ENCODE results near the gene PTS.
A peak's percentile ranks its signal among the peaks of the same experiment; 100 is the strongest.

PTS gene

DNA sequence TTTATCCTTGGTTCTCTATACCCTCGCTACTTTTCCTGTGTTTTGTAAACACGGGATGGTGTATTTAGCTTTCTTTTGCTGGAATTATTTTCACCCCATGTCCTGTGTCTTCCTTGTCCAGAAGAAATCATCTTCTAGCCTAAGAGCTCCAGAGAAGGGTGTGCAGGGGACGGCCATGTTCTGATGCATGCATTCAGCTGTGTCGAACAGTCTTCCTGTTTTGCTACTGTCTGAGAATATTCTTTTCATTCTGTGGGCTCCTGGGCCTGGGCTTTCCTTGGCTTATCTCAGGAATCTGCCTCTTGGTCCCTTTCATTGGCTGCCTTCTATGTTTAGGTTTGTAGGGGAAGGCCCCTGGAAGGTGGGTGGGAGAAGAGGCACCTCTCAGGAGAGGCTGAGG lies 45.0 kb downstream of the PTS start:
- no peak for DNase-seq (ENCODE audit: low read depth)
- H3K4me3 ChIP-seq (ENCODE audit: low read length) = no peak overlapping the region
- TF ChIP-seq, protein P1, sequence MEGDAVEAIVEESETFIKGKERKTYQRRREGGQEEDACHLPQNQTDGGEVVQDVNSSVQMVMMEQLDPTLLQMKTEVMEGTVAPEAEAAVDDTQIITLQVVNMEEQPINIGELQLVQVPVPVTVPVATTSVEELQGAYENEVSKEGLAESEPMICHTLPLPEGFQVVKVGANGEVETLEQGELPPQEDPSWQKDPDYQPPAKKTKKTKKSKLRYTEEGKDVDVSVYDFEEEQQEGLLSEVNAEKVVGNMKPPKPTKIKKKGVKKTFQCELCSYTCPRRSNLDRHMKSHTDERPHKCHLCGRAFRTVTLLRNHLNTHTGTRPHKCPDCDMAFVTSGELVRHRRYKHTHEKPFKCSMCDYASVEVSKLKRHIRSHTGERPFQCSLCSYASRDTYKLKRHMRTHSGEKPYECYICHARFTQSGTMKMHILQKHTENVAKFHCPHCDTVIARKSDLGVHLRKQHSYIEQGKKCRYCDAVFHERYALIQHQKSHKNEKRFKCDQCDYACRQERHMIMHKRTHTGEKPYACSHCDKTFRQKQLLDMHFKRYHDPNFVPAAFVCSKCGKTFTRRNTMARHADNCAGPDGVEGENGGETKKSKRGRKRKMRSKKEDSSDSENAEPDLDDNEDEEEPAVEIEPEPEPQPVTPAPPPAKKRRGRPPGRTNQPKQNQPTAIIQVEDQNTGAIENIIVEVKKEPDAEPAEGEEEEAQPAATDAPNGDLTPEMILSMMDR (conservative IDR thresholded peaks at IDR 0.05; ENCODE audit: low read length) = no peak

DNA sequence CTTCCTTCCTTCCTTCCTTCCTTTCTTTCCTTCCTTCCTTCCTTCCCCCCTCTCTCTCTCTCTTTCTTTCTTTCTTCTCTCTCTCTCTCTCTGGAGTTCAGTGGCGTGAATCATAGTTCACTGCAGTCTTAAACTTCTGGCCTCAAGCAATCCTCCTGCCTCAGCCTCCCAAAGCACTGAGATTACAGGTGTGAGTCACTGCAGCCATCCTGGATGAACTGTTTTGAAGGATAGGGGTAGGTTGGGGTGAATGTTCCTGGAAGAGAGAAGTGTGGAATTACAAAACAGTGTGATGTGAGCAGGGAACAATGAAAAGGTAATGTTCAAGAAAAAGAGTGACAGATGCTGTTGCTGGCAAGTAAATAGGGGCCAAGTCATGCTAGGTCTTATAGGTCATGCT lies 46.8 kb downstream of the PTS start:
- no peak for DNase-seq (ENCODE audit: low read depth)
- no peak overlapping the region for H3K4me3 ChIP-seq (ENCODE audit: low read length)
- TF ChIP-seq, protein P1 (conservative IDR thresholded peaks at IDR 0.05; ENCODE audit: low read length) = no peak

DNA sequence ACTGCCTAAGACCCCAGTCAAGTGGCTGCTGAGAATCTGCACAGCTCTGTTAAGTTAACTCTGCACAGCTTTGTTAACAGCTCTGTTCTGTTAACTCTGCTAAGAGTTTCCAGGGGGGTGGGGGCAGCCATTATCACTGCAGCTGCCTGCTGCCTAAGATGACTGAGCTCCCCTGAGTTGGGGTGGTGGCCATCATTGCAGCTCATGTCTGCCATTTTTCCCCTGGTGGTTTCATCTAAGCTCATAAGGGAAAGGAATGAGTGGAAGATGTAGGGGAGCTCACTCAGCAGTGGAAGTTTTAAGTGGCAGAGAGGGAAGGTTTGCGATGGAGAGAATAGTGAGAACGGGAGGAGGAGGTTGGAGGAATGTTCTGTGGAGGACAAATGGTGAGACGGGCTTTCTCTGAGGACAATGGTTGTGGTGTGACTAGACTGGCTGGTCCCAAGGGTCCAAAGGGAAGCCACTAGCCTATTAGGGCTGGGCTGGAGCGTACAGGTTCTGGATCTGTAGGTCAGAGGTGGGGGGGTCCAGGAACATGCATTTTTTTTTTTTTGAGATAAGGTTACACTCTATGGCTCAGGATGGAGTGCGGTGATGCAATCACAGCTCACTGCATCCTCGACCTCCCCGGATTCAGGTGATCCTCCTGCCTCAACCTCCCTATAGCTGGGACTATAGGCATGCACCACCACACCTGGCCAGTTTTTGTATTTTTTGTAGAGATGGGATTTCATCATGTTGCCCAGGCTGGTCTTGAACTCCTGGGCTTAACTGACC lies 48.0 kb downstream of the PTS start:
- no peak overlapping the region for H3K4me3 ChIP-seq (ENCODE audit: low read length)
- TF ChIP-seq, protein P1 (conservative IDR thresholded peaks at IDR 0.05; ENCODE audit: low read length) = no peak
- DNase-seq (ENCODE audit: low read depth) = no peak

DNA sequence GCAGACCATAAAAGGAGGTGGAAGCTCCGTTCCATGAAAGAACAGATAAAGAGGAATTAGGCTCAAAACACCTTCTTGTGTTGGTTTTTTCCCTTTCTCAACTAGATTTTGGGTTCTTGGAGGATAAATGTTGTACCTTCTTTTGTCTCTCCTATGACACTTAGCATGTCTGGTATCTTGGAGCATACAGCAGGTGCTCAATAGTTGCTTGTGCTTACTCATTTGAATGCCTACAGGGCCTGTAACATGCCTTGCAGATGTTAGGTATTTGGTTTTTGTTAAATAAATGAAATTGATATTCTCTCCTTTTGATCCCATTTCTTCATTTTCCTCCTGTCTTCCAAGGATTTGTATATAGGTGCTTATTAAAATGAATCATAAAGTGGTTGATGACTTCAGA lies 50.8 kb downstream of the PTS start:
- no peak overlapping the region for H3K4me3 ChIP-seq (ENCODE audit: low read length)
- TF ChIP-seq, protein P1 (conservative IDR thresholded peaks at IDR 0.05; ENCODE audit: low read length) = no peak
- no peak for DNase-seq (ENCODE audit: low read depth)

DNA sequence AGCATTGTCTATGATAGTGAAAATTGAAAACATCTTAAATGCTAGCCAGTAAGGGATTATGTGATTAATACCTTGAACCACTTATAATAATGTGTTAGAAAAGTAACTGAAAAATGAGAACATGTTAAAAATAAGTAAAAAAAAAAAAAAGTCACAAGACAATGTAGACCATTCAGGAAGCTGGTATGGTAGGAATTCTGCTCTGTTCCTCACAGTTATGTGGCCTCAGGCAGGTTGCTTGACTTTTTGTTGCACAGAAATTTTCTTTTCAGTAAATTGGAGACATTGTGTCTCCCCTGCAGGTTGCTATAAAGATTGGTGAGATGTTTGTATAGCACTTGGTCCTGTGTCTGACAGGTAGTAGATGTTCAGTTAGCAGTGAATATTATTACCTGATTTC lies 51.7 kb downstream of the PTS start:
- DNase-seq (ENCODE audit: low read depth) = peak; percentile 55
- H3K4me3 ChIP-seq (ENCODE audit: low read length) = no peak overlapping the region
- TF ChIP-seq, protein P1 (conservative IDR thresholded peaks at IDR 0.05; ENCODE audit: low read length) = no peak

DNA sequence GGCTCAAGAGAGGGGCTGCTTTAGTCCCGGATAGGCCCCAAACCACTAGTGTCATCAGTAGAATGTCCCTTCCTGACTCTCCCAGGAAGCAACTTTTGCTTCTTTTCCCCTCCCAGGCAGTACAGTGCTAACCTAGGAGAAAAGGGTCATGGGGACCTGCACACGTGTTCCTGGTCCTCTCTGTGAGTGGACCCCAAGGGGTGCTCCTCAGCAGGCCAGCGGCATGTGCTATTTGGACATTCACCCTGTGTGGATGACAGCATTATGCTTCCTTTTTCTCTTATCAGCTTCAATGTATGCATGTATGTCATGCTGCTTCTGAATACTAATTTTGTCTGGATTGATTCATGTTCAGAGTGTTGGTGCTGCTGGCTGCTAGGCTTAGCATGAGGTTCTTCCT lies 52.6 kb downstream of the PTS start:
- TF ChIP-seq, protein P1 (conservative IDR thresholded peaks at IDR 0.05; ENCODE audit: low read length) = no peak
- H3K4me3 ChIP-seq (ENCODE audit: low read length) = no peak overlapping the region
- DNase-seq (ENCODE audit: low read depth) = no peak

DNA sequence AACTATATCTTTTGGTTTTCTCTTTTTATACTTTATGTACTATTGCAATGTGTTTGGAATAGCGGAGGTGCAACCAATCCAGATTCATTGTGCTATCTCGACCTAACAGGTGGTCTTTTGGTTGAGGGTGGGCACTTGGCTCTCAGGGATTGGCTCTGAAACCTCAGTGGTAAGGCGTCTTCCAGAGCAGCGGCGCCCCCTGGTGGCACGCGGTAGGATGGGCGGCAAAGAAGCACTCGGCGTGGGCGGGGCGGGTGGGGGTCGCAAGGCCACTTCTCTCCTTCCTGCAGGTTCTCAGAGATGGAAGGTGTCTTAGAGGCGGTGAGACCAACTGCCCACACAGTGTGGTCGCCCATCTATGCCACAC lies 53.7 kb downstream of the PTS start:
- TF ChIP-seq, protein P1 (conservative IDR thresholded peaks at IDR 0.05; ENCODE audit: low read length) = peak; percentile 71
- peak; percentile 35 for DNase-seq (ENCODE audit: low read depth)
- peak overlapping the region; percentile 62 for H3K4me3 ChIP-seq (ENCODE audit: low read length)
